HEK293 (cell line): ENCODE results near the gene IGF2BP1.

Experiments used
- BCL11B ChIP-seq: fragments of 450-650 bp; formaldehyde crosslinking; IDR thresholded peaks from 2 replicates; pipeline ENCODE4 v1.5.1; 2016; ENCODE audit warnings: low read depth, missing biosample characterization, missing genetic modification characterization
- ELK4 ChIP-seq: IDR thresholded peaks from 2 replicates; pipeline ENCODE4 v1.6.1; 2011; ENCODE audit warnings: mild to moderate bottlenecking, low read depth, low read length, borderline replicate concordance
- GLIS1 ChIP-seq: fragments of 450-650 bp; formaldehyde crosslinking; IDR thresholded peaks from 2 replicates; pipeline ENCODE4 v1.5.1; 2016; ENCODE audit warnings: missing biosample characterization, missing genetic modification characterization
- GLIS2 ChIP-seq: fragments of 450-650 bp; formaldehyde crosslinking; IDR thresholded peaks from 2 replicates; pipeline ENCODE4 v1.5.1; 2016; ENCODE audit warnings: missing biosample characterization, missing genetic modification characterization
- HIC1 ChIP-seq: fragments of 450-650 bp; formaldehyde crosslinking; IDR thresholded peaks from 2 replicates; pipeline ENCODE4 v1.5.1; 2016; ENCODE audit warnings: missing biosample characterization, missing genetic modification characterization
- IKZF3 ChIP-seq: fragments of 450-650 bp; IDR thresholded peaks from 2 replicates; pipeline ENCODE4 v1.5.0; 2018; ENCODE audit warnings: missing biosample characterization, mild to moderate bottlenecking, missing genetic modification characterization, moderate library complexity
- KLF16 ChIP-seq: fragments of 450-650 bp; formaldehyde crosslinking; IDR thresholded peaks from 2 replicates; pipeline ENCODE4 v1.5.1; 2017; ENCODE audit warnings: missing biosample characterization, missing genetic modification characterization
- MEIS1 ChIP-seq: sonication (generic); formaldehyde crosslinking; IDR thresholded peaks from 2 replicates; pipeline ENCODE4 v1.8.1; 2022; ENCODE audit warnings: missing genetic modification reagents, mild to moderate bottlenecking, borderline replicate concordance
- SETDB1 ChIP-seq: IDR thresholded peaks from one replicate; pipeline ENCODE4 v1.6.1; 2017; ENCODE audit warnings: mild to moderate bottlenecking, low read length, moderate library complexity, mixed read lengths; ENCODE audit not compliant: insufficient read length
- SP3 ChIP-seq: fragments of 450-650 bp; formaldehyde crosslinking; IDR thresholded peaks from 2 replicates; pipeline ENCODE4 v1.5.1; 2016; ENCODE audit warnings: missing biosample characterization, missing genetic modification characterization
- YY2 ChIP-seq: fragments of 450-650 bp; formaldehyde crosslinking; IDR thresholded peaks from 2 replicates; pipeline ENCODE4 v1.5.1; 2016; ENCODE audit warnings: missing biosample characterization, missing genetic modification characterization
- ZBTB1 ChIP-seq: fragments of 450-650 bp; formaldehyde crosslinking; IDR thresholded peaks from 2 replicates; pipeline ENCODE4 v1.5.1; 2016; ENCODE audit warnings: missing biosample characterization, missing genetic modification characterization
- ZBTB7A ChIP-seq: fragments of 450-650 bp; formaldehyde crosslinking; IDR thresholded peaks from 2 replicates; pipeline ENCODE4 v1.5.1; 2016; ENCODE audit warnings: low read depth, missing biosample characterization, missing genetic modification characterization
- ZIC2 ChIP-seq: fragments of 450-650 bp; formaldehyde crosslinking; IDR thresholded peaks from 2 replicates; pipeline ENCODE4 v1.5.1; 2016; ENCODE audit warnings: missing biosample characterization, missing genetic modification characterization
- ZNF10 ChIP-seq: fragments of 450-650 bp; formaldehyde crosslinking; IDR thresholded peaks from 2 replicates; pipeline ENCODE4 v1.5.1; 2017; ENCODE audit warnings: missing biosample characterization, missing genetic modification characterization
- ZNF112 ChIP-seq: fragments of 450-650 bp; formaldehyde crosslinking; IDR thresholded peaks from 2 replicates; pipeline ENCODE4 v1.5.0; 2017; ENCODE audit warnings: missing biosample characterization, missing genetic modification characterization
- ZNF16 ChIP-seq: fragments of 450-650 bp; formaldehyde crosslinking; IDR thresholded peaks from 2 replicates; pipeline ENCODE4 v1.5.1; 2016; ENCODE audit warnings: low read depth, missing biosample characterization, missing genetic modification characterization
- ZNF248 ChIP-seq: fragments of 450-650 bp; formaldehyde crosslinking; IDR thresholded peaks from 2 replicates; pipeline ENCODE4 v1.5.1; 2017; ENCODE audit warnings: missing biosample characterization, missing genetic modification characterization
- ZNF335 ChIP-seq: fragments of 450-650 bp; formaldehyde crosslinking; conservative IDR thresholded peaks from 2 replicates; pipeline ENCODE4 v1.5.1; 2016; ENCODE audit warnings: missing biosample characterization, missing genetic modification characterization
- ZNF426 ChIP-seq: fragments of 450-650 bp; formaldehyde crosslinking; IDR thresholded peaks from 2 replicates; pipeline ENCODE4 v1.5.1; 2017; ENCODE audit warnings: missing biosample characterization, missing genetic modification characterization, mild to moderate bottlenecking, inconsistent platforms, moderate library complexity
- ZNF548 ChIP-seq: fragments of 450-650 bp; formaldehyde crosslinking; IDR thresholded peaks from 2 replicates; pipeline ENCODE4 v1.5.1; 2016; ENCODE audit warnings: missing biosample characterization, missing genetic modification characterization
- ZNF558 ChIP-seq: fragments of 450-650 bp; formaldehyde crosslinking; IDR thresholded peaks from 2 replicates; pipeline ENCODE4 v1.5.1; 2016; ENCODE audit warnings: missing biosample characterization, missing genetic modification characterization
- ZNF560 ChIP-seq: fragments of 450-650 bp; formaldehyde crosslinking; IDR thresholded peaks from 2 replicates; pipeline ENCODE4 v1.5.1; 2017; ENCODE audit warnings: missing biosample characterization, missing genetic modification characterization, borderline replicate concordance
- ZNF596 ChIP-seq: fragments of 450-650 bp; IDR thresholded peaks from 2 replicates; pipeline ENCODE4 v1.5.0; 2018; ENCODE audit warnings: missing biosample characterization, mild to moderate bottlenecking, missing genetic modification characterization, moderate library complexity
- ZNF776 ChIP-seq: fragments of 450-650 bp; formaldehyde crosslinking; IDR thresholded peaks from 2 replicates; pipeline ENCODE4 v1.5.0; 2017; ENCODE audit warnings: missing biosample characterization, missing genetic modification characterization, borderline replicate concordance
- TF ChIP-seq, protein P1 (sequence below): fragments of 450-650 bp; formaldehyde crosslinking; IDR thresholded peaks from 2 replicates; pipeline ENCODE4 v1.5.1; 2016; ENCODE audit warnings: missing biosample characterization, missing genetic modification characterization, low read depth
- TF ChIP-seq, protein P2 (sequence below): fragments of 450-650 bp; formaldehyde crosslinking; IDR thresholded peaks from 2 replicates; pipeline ENCODE4 v1.5.1; 2016; ENCODE audit warnings: missing biosample characterization, missing genetic modification characterization
- TF ChIP-seq, protein P3 (sequence below): fragments of 450-650 bp; formaldehyde crosslinking; IDR thresholded peaks from 2 replicates; pipeline ENCODE4 v1.5.1; 2017; ENCODE audit warnings: missing biosample characterization, missing genetic modification characterization

IGF2BP1 gene

GRCh38 chr17:49031965-49032928 lies 35.1 kb downstream of the IGF2BP1 start (continued):
- TF ChIP-seq HIC1 (no peak), YY2 (tag by site-specific recombination) (no peak), ZBTB7A (tag by site-specific recombination) (no peak), ZIC2 (tag by site-specific recombination) (peak; percentile 49), ZNF112 (tag by site-specific recombination) (no peak), ZNF548 (no peak), SP3 (tag by site-specific recombination) (no peak), ZNF560 (tag by site-specific recombination) (no peak), ZNF248 (tag by site-specific recombination) (no peak), MEIS1 (CRISPR knock-in tag) (no peak), ZNF335 (tag by site-specific recombination) (no peak), ZNF558 (tag by site-specific recombination) (no peak), ZNF16 (tag by site-specific recombination) (no peak), ELK4 (no peak), IKZF3 (tag by site-specific recombination) (peak; percentile 87), BCL11B (tag by site-specific recombination) (no peak), ZNF596 (tag by site-specific recombination) (no peak), KLF16 (tag by site-specific recombination) (no peak), GLIS2 (tag by site-specific recombination) (no peak; the same call in none of the 2 replicates), GLIS1 (tag by site-specific recombination) (peak; percentile 96), ZNF10 (tag by site-specific recombination) (no peak), SETDB1 (no peak), ZBTB1 (tag by site-specific recombination) (no peak), ZNF426 (tag by site-specific recombination) (no peak), ZNF776 (tag by site-specific recombination) (no peak)
- TF ChIP-seq, protein P1, sequence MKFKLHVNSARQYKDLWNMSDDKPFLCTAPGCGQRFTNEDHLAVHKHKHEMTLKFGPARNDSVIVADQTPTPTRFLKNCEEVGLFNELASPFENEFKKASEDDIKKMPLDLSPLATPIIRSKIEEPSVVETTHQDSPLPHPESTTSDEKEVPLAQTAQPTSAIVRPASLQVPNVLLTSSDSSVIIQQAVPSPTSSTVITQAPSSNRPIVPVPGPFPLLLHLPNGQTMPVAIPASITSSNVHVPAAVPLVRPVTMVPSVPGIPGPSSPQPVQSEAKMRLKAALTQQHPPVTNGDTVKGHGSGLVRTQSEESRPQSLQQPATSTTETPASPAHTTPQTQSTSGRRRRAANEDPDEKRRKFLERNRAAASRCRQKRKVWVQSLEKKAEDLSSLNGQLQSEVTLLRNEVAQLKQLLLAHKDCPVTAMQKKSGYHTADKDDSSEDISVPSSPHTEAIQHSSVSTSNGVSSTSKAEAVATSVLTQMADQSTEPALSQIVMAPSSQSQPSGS (tag by site-specific recombination): no peak
- TF ChIP-seq, protein P2, sequence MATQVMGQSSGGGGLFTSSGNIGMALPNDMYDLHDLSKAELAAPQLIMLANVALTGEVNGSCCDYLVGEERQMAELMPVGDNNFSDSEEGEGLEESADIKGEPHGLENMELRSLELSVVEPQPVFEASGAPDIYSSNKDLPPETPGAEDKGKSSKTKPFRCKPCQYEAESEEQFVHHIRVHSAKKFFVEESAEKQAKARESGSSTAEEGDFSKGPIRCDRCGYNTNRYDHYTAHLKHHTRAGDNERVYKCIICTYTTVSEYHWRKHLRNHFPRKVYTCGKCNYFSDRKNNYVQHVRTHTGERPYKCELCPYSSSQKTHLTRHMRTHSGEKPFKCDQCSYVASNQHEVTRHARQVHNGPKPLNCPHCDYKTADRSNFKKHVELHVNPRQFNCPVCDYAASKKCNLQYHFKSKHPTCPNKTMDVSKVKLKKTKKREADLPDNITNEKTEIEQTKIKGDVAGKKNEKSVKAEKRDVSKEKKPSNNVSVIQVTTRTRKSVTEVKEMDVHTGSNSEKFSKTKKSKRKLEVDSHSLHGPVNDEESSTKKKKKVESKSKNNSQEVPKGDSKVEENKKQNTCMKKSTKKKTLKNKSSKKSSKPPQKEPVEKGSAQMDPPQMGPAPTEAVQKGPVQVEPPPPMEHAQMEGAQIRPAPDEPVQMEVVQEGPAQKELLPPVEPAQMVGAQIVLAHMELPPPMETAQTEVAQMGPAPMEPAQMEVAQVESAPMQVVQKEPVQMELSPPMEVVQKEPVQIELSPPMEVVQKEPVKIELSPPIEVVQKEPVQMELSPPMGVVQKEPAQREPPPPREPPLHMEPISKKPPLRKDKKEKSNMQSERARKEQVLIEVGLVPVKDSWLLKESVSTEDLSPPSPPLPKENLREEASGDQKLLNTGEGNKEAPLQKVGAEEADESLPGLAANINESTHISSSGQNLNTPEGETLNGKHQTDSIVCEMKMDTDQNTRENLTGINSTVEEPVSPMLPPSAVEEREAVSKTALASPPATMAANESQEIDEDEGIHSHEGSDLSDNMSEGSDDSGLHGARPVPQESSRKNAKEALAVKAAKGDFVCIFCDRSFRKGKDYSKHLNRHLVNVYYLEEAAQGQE (tag by site-specific recombination): no peak
- TF ChIP-seq, protein P3, sequence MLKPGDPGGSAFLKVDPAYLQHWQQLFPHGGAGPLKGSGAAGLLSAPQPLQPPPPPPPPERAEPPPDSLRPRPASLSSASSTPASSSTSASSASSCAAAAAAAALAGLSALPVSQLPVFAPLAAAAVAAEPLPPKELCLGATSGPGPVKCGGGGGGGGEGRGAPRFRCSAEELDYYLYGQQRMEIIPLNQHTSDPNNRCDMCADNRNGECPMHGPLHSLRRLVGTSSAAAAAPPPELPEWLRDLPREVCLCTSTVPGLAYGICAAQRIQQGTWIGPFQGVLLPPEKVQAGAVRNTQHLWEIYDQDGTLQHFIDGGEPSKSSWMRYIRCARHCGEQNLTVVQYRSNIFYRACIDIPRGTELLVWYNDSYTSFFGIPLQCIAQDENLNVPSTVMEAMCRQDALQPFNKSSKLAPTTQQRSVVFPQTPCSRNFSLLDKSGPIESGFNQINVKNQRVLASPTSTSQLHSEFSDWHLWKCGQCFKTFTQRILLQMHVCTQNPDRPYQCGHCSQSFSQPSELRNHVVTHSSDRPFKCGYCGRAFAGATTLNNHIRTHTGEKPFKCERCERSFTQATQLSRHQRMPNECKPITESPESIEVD (tag by site-specific recombination): no peak
